HG03066 (cell line): ENCODE data around the gene DSTN.

Experiments used
- ATAC-seq: cut with Tn5 transposase; IDR thresholded peaks from one replicate; pipeline ENCODE4 v1.9.1; 2021; ENCODE audit warnings: low read depth; ENCODE audit not compliant: unreplicated experiment

Gene DSTN

GRCh38 chr20:17622086-17622850, 52.4 kb downstream of the DSTN start:
- no peak for ATAC-seq

DNA sequence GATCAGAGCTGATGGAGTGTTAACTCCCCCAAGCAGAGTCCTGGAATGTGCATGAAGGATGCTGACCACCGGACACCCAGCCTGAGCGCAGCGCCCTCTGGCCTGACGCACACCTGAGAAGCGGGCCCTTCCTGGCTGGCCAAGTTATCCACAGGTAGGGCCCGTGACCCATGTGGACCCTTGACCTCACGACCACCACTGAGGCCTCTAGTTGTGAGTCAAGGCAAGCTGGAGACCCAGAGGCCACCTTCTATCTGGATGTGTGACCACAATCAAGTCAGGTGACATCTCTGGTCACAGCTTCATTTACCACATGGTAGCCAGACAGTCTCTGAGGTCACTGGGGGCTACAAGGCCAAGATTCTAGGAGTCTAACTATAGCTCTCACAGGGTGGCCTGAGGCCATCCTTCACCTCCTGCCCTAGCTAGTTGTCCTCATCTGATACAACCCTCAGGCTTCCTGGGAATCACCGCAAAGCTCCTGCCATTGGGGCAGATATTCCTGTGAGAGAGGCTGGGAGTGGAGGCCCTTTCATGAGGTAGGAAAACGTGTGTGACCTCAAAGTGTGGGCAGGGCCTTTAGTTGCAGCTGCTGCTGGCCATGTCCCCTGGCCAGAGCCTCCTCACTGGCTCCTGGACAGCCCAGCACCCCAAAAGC, 53.1 kb downstream of the DSTN start:
- no peak for ATAC-seq

- no peak for ATAC-seq
These were observed 54.2 kb downstream of the DSTN start for GRCh38 chr20:17624070-17624469.

- ATAC-seq = no peak
These were observed 54.8 kb downstream of the DSTN start for GRCh38 chr20:17624551-17625245.

DNA sequence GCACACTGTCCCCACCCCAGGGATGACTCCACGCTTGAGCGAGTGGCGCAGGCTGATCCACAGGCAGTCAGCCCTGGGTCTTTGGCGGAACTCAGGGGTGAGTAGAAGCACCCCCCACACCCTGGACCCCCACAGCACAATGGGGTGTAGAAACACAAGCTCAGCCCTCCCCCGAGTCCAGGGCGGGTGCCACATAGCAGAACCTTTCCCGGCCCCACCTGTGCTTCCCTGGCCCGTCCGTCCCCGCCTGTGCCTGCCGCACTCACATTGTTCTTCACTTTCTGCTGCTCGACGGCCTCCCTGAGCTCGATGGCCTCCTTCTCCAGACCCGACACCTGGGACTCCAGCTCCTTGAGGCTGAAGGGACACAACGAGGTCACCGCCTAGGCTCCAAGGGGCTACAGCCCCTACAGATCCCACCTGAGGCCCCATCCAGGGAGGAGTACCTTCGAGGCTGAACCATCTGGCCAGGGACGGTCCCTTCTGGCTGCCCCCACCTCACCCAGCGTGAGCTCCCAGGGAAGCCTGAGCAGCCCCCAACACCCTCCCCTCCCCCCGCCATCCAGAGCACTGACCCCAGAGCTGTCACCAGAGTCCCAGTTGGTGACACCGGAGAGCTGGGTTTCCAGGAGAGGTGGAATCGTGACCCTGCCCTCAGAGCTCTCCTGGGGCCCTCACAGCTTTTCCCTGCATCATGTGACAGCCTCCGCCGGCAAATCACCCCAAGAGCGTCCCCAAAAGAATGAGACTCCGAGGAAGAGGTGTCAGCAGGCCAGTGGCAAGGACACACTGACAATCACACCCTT, 55.6 kb downstream of the DSTN start:
- no peak for ATAC-seq

DNA sequence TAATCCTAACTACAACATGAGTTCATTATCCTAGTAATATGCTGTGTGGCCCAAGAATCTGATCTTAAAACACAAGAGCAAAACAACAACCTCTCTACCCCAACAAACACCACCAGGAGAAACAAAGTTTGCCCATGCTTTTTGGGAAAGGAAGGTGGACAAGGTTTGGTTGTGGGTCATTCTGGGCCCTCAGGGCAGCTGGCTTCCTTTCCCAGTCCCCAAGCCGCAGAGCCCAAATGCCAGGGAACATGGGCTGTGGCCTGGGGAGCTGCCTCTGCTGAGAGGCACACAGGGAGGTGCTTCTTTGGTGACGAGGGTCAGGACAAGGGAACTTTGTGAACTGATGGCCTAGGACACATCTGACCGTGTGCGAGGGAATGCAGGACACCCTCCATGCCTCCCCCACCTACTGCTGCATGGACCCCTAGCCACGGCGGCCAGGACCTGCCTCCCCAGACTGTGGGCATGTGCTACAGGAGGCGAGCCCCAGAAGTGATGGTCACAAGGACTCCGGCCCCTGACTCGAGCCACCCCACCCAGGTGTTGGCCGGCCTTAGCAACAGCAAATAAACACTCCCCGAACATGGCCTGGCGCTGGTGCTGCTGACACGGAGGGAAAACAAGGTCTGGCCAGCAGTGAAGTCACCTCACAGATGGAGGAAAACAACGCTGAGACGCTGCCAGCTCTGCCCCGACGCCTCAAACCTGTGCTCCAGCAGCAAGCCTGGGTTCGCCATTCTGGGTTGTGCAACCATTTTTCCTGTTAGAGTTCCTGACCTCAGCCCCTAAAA, 56.5 kb downstream of the DSTN start:
- no peak for ATAC-seq

DNA sequence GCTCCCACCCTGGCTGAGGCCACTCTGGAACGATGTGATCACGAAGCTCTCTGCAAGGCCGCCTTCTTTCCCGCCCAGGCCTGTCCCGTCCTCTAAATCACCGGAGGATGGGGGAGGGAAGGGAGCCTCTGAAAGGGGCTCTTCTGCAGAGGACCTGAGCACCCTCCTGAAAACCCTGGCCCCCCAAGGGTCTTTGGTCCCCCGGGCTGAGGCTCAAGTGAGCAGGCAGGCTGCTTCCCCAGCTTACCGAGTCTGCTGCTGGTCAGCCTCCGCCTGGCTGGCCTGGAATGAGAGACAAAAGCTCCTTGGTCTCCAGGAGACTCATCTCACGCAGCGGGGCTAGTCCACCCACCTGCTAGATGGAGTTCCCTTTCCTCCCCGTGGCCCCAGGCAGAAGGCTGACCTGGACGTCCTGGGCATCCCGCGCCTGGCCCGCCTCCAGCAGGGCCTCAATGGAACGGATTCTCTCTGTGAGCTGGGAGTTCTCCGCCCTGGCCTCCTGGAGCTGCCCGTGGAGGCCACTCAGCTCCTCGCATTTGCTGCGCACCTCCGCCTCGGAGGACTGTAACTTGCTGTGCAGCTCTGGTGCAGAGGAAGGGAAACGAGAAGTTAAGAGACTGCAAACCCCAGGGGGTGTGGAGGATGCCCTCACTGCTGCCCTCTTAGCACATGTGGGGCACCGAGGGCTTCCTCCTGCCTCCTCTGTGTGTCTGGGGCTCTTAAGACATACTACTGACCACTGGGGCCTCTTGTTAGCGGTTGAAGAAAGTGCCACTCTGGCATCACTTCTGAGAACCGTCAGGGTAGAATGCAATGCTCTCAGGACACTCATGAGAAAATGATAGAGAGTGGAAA, 57.5 kb downstream of the DSTN start:
- no peak for ATAC-seq

- no peak for ATAC-seq
These were observed 58.4 kb downstream of the DSTN start for GRCh38 chr20:17628101-17628841.

- no peak for ATAC-seq
These were observed 59.1 kb downstream of the DSTN start for GRCh38 chr20:17629025-17629424.

GRCh38 chr20:17629678-17630089, 59.8 kb downstream of the DSTN start:
- ATAC-seq = no peak

- no peak for ATAC-seq
These were observed 60.4 kb downstream of the DSTN start for GRCh38 chr20:17630151-17630805.

DNA sequence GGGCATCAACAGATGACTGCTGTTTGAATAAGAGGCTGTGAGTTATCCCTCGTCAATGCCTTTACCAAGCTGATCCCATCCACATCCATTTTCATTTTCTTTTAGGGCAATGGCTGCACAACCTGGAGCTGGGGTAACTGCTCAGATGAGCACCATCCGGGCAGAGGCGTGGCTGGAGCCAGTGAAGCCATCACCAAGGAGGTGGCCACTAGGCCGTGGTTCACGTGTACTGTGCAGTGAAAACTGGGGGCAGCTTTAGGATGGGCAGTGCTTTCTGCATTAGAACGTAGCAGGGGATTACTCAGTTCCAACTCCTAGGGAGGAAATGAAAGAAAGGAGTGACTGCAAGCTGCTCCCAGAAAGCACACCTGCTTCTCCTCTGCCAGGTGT, 60.9 kb downstream of the DSTN start:
- ATAC-seq = no peak

DNA sequence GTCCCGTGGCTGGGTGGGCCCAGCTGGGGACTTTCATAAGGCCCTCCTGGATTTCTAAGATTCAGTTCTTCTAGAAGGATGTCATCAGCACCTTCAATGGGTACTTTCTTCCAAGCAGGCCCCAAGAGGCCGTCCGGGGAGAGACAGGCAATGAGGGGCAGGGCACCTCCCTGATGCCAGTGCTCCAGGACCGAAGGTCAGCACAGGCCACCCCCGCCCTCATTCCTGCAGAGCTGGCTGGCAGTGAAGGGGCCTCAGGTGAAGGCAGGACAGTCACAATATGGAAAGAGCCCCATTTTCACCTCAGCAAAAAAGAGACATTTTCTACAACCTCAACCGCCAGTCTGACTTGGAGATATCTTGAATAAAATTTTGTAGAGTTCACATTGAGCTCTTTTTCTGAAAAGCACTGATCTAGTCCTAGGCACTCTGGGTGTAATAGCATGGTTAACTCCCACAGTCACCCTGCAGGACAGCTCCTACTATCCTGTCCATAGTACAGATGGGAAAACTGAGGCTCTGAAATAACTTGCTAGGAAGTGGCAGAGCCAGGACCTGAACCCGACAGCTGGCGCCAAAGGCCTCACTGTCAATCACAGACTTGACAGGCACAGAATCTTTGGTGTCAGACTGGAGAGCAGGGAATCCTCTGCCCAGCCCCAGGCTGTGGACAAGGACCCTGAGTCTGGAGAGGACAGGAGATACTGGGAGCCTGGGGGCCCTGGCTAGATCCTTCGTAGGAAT, 61.9 kb downstream of the DSTN start:
- ATAC-seq = no peak

DNA sequence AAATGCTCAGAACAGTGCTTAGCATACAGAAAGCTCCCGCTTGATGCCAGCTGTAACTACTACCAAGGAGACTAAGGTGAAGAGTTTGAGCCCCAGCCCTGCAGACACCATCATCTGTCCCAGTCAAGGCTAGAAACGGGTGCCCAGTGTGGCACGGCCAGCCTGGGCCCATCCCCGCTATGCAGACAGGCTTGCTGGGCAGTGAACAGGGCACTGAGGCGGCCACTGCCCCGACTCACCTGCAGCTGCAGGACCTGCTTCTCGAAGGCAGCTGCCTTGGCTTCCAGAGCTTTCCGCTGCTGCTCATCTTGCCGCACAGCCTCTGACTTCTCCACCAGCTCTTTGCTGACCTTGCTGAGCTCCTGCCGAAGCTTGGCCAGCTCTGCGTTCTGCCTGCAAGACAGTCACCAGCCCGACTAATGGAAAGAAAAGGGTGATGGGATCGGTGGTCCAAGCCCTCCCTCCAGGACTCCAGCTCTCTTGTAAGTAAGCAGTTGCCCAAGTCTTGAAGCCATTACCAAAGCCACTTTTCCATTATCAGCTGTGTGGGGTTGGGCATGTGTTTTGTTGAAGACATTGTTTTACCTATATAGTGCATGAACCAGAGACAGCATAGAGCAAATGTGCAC, 63.5 kb downstream of the DSTN start:
- no peak for ATAC-seq

- ATAC-seq = no peak
These were observed 64.1 kb downstream of the DSTN start for GRCh38 chr20:17633850-17634500.

- ATAC-seq = no peak
These were observed 64.9 kb downstream of the DSTN start for GRCh38 chr20:17634661-17635331.
